K562 (cell line): ENCODE data around the gene MKRN1. TPM values are rescaled to one million over a fixed set of nuclear protein-coding genes. Genes with fewer than 3 reads are reported as not detected.
A peak's percentile ranks its signal among the peaks of the same experiment; 100 is the strongest.

Experiments
- ATF4 ChIP-seq: fragments of 450-650 bp; formaldehyde crosslinking; IDR thresholded peaks from 2 replicates; pipeline ENCODE4 v1.4.0; 2022; ENCODE audit warnings: mild to moderate bottlenecking, moderate library complexity
- ATF7 ChIP-seq: fragments of 450-650 bp; IDR thresholded peaks from 2 replicates; pipeline ENCODE4 v1.7.1; 2014; ENCODE audit warnings: mild to moderate bottlenecking, moderate library complexity
- BHLHE40 ChIP-seq: IDR thresholded peaks from 2 replicates; pipeline ENCODE4 v1.6.1; 2011; ENCODE audit warnings: low read length, improper control_type of control experiment
- CBFB ChIP-seq: sonication (generic); formaldehyde crosslinking; IDR thresholded peaks from 2 replicates; pipeline ENCODE4 v1.4.0; 2020; ENCODE audit warnings: mild to moderate bottlenecking, missing genetic modification reagents
- CEBPZ ChIP-seq: fragments of 150-350 bp; IDR thresholded peaks from 2 replicates; pipeline ENCODE4 v1.6.1; 2014; ENCODE audit warnings: low read depth, mild to moderate bottlenecking, low read length, borderline replicate concordance
- CXXC5 ChIP-seq: fragments of 250-450 bp; sonication (Bioruptor Pico); IDR thresholded peaks from 2 replicates; pipeline ENCODE4 v1.8.0; 2022; ENCODE audit warnings: inconsistent platforms, mild to moderate bottlenecking, moderate library complexity
- DPF2 ChIP-seq: fragments of 450-650 bp; IDR thresholded peaks from 2 replicates; pipeline ENCODE4 v1.6.1; 2016
- HCFC1 ChIP-seq: IDR thresholded peaks from 2 replicates; pipeline ENCODE4 v1.6.1; 2012; ENCODE audit warnings: low read depth, low read length, improper control_type of control experiment
- HDAC1 ChIP-seq, 2 experiments: fragments of 450-650 bp; IDR thresholded peaks; 2 replicates each; pipeline ENCODE4 v1.6.1; 2016 to 2017; ENCODE audit warnings: inconsistent platforms in 1 of 2, mild to moderate bottlenecking in 1 of 2, moderate library complexity in 1 of 2
- JUND ChIP-seq, 2 experiments: IDR thresholded peaks; 2 replicates in 1 of 2; 3 replicates in 1 of 2; pipeline ENCODE4 v1.6.1; 2011; ENCODE audit warnings: borderline replicate concordance in 2 of 2, low read depth in 2 of 2, low read length in 2 of 2, improper control_type of control experiment in 1 of 2, missing biosample characterization in 1 of 2, missing genetic modification characterization in 1 of 2, missing genetic modification reagents in 1 of 2
- LARP7 ChIP-seq: fragments of 450-650 bp; IDR thresholded peaks from 2 replicates; pipeline ENCODE4 v1.6.1; 2016
- LEF1 ChIP-seq: fragments of 450-650 bp; IDR thresholded peaks from 2 replicates; pipeline ENCODE4 v1.6.1; 2016; ENCODE audit warnings: mild to moderate bottlenecking
- MTA1 ChIP-seq: fragments of 450-650 bp; IDR thresholded peaks from 2 replicates; pipeline ENCODE4 v1.6.1; 2017; ENCODE audit warnings: borderline replicate concordance
- MYBL2 ChIP-seq, 2 experiments: fragments of 450-650 bp in 1 of 2; sonication (generic) in 1 of 2; formaldehyde crosslinking in 1 of 2; IDR thresholded peaks; 2 replicates each; pipeline versions ENCODE4 v1.6.1 to v1.8.1; 2017 to 2022; ENCODE audit warnings: borderline replicate concordance in 1 of 2, inconsistent platforms in 1 of 2, low read depth in 1 of 2, mild to moderate bottlenecking in 1 of 2, missing genetic modification reagents in 1 of 2, moderate library complexity in 1 of 2
- NCOA2 ChIP-seq, 2 experiments: fragments of 450-650 bp; IDR thresholded peaks; 2 replicates each; pipeline ENCODE4 v1.6.1; 2018; ENCODE audit warnings: mild to moderate bottlenecking in 2 of 2, moderate library complexity in 1 of 2; ENCODE audit not compliant: partially characterized antibody in 2 of 2
- NCOA6 ChIP-seq: fragments of 450-650 bp; IDR thresholded peaks from 2 replicates; pipeline ENCODE4 v1.6.1; 2017; ENCODE audit warnings: mild to moderate bottlenecking
- SMAD4 ChIP-seq: fragments of 250-450 bp; sonication (Bioruptor Pico); conservative IDR thresholded peaks from 2 replicates; pipeline ENCODE4 v1.8.0; 2021; ENCODE audit warnings: inconsistent platforms, mild to moderate bottlenecking, moderate library complexity
- SRSF9 ChIP-seq: fragments of 200-400 bp; formaldehyde crosslinking; IDR thresholded peaks from 2 replicates; pipeline ENCODE4 v1.6.1; 2017; ENCODE audit warnings: low read depth, low read length, borderline replicate concordance
- ZFX ChIP-seq: sonication (generic); formaldehyde crosslinking; IDR thresholded peaks from 2 replicates; pipeline ENCODE4 v1.8.0; 2022; ENCODE audit warnings: mild to moderate bottlenecking, missing genetic modification reagents, moderate library complexity
- ZKSCAN1 ChIP-seq: fragments of 150-350 bp; IDR thresholded peaks from 2 replicates; pipeline ENCODE4 v1.6.1; 2016; ENCODE audit warnings: low read depth, low read length
- ZNF140 ChIP-seq: fragments of 250-450 bp; sonication (Bioruptor Pico); IDR thresholded peaks from 2 replicates; pipeline ENCODE4 v1.8.0; 2021; ENCODE audit warnings: moderate library complexity, mild to moderate bottlenecking, inconsistent platforms
- ZNF280A ChIP-seq: fragments of 450-650 bp; IDR thresholded peaks from 2 replicates; pipeline ENCODE4 v1.6.1; 2018; ENCODE audit warnings: mild to moderate bottlenecking, low read depth; ENCODE audit not compliant: partially characterized antibody
- ZNF354B ChIP-seq: fragments of 250-450 bp; sonication (Bioruptor Pico); IDR thresholded peaks from 2 replicates; pipeline ENCODE4 v1.4.0; 2020
- ZNF445 ChIP-seq: fragments of 250-450 bp; sonication (Bioruptor Pico); IDR thresholded peaks from 2 replicates; pipeline ENCODE4 v1.4.0; 2020; ENCODE audit warnings: low read depth, mild to moderate bottlenecking, moderate library complexity
- polyA plus RNA-seq, 8 experiments: library from polyadenylated mRNA; depleted of rRNA in 4 of 8; stranded (reverse) in 5 of 8; unstranded in 3 of 8; fragments of >200 nt; fragmentation: Nextera tagmentation in 2 of 8; fragmentation: Illumina TruSeq in 1 of 8; extraction: Ambion mirVana in 2 of 8; extraction: Trizol in 1 of 8; gene quantifications; 2 replicates each; pipeline versions ENCODE4 v1.2.1 to v1.2.3, GENCODE V29; 2011 to 2014; ENCODE audit warnings: inconsistent platforms in 1 of 8, missing spikeins in 1 of 8
- total RNA-seq, 7 experiments: library from RNA; depleted of rRNA in 6 of 7; stranded (reverse); fragments of >200 nt in 6 of 7; fragmentation: Illumina TruSeq in 2 of 7; extraction: Trizol in 2 of 7; gene quantifications; 2 replicates each; pipeline versions ENCODE4 v1.2.1 to v1.2.3, GENCODE V29; 2011 to 2021; ENCODE audit warnings: low replicate concordance in 1 of 7

MKRN1 gene
- total and polyA plus RNA-seq, 9 of the 15 experiments (the other 6 are each of a cell fraction or from before 2014, with no cell fraction given): 30.5 to 90.3 (median 76.0) TPM

- no peak for TF ChIP-seq ATF4
- no peak for TF ChIP-seq ZKSCAN1
- no peak for TF ChIP-seq SRSF9
- TF ChIP-seq ZNF140 (CRISPR knock-in tag): no peak
- TF ChIP-seq LEF1: no peak
- no peak for TF ChIP-seq NCOA6
- 0 out of 2 replicates have a peak, but pooled peaks have one; percentile 48 for TF ChIP-seq ATF7
- no peak for TF ChIP-seq ZNF445 (CRISPR knock-in tag)
- peak; percentile 23; the same call in 1 of the 2 replicates for TF ChIP-seq CXXC5 (CRISPR knock-in tag)
- TF ChIP-seq ZNF354B (CRISPR knock-in tag): no peak
- no peak for TF ChIP-seq NCOA2 (IDR thresholded peaks at IDR 0.05; ENCODE audit: partially characterized antibody in 2 of 2)
- TF ChIP-seq LARP7: no peak
- TF ChIP-seq HCFC1: no peak
- TF ChIP-seq MTA1: no peak
- TF ChIP-seq BHLHE40: no peak
- TF ChIP-seq MYBL2 (IDR thresholded peaks at IDR 0.05; ENCODE audit: low read depth): no peak
- TF ChIP-seq MYBL2 (CRISPR knock-in tag; IDR thresholded peaks at IDR 0.05; ENCODE audit: borderline replicate concordance): no peak
- TF ChIP-seq SMAD4 (CRISPR knock-in tag): 0 out of 2 replicates have a peak, but pooled peaks have one; percentile 37
- TF ChIP-seq ZFX (CRISPR knock-in tag): 0 out of 2 replicates have a peak, but pooled peaks have one; percentile 23
- TF ChIP-seq HDAC1 (IDR thresholded peaks at IDR 0.05): no peak
- TF ChIP-seq JUND (IDR thresholded peaks at IDR 0.05; ENCODE audit: borderline replicate concordance, low read depth, low read length): no peak
- TF ChIP-seq JUND (tag; IDR thresholded peaks at IDR 0.05; ENCODE audit: borderline replicate concordance, low read depth, low read length): peak; percentile 48; the same call in 1 of the 3 replicates
- no peak for TF ChIP-seq CBFB
- TF ChIP-seq DPF2: peak; percentile 56; the same call in 1 of the 2 replicates
- no peak for TF ChIP-seq CEBPZ
- no peak for TF ChIP-seq ZNF280A
Observed at GRCh38 chr7:140495514-140496097, 16.3 kb upstream of the MKRN1 start (continued).
